HG03159 (cell line): ENCODE results near the gene UGT1A1.
"Not testable (repeated sequence)": the region's sequence is repeated elsewhere in the genome, so short reads cannot be mapped to it uniquely, and the experiment has no call there.

Experiments used
- ATAC-seq: cut with Tn5 transposase; IDR thresholded peaks from one replicate; pipeline ENCODE4 v1.9.1; 2021; ENCODE audit warnings: mild to moderate bottlenecking, moderate library complexity; ENCODE audit not compliant: unreplicated experiment

Gene UGT1A1

DNA sequence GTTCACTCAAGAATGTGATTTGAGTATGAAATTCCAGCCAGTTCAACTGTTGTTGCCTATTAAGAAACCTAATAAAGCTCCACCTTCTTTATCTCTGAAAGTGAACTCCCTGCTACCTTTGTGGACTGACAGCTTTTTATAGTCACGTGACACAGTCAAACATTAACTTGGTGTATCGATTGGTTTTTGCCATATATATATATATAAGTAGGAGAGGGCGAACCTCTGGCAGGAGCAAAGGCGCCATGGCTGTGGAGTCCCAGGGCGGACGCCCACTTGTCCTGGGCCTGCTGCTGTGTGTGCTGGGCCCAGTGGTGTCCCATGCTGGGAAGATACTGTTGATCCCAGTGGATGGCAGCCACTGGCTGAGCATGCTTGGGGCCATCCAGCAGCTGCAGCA, at the start of gene UGT1A1:
TSS of gene UGT1A1 (plus strand) at position 228 of the 400 bp plus-strand sequence. CDS start at position 246, 18 bp downstream.
- no peak for ATAC-seq

DNA sequence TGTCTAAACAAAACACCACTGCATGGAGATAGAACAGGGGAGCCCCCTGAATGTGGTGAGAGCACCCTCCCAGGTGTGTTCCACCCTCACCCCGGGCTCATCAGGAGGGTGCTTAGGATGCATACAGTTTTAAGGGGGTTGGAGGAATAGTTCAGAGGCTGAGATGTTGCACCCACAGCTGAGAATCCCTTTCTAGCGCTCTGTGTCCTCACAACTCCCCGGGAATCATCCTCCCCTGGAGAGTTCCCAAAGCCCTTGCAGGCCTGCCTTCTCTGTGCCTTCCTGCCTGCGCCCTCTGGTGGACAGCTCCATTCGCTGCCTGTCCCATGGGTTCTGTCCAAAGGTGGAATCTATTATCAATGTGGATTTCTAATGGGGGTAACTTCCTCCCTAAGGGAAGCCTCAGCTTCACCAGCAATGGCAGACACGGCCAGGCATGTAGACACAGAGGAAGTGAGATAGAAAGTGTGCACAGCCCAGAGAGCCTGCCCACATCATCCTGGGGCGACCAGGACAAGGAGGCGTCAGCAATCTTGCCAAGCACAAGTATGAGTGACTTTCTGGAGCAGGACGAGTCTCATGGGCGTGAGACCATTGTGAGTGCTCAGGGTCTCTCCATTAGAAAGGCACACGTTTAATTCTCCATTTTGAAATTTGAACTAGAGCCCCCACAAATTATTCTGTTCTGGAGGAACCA, 48.6 kb upstream of the UGT1A1 start:
- ATAC-seq = no peak

DNA sequence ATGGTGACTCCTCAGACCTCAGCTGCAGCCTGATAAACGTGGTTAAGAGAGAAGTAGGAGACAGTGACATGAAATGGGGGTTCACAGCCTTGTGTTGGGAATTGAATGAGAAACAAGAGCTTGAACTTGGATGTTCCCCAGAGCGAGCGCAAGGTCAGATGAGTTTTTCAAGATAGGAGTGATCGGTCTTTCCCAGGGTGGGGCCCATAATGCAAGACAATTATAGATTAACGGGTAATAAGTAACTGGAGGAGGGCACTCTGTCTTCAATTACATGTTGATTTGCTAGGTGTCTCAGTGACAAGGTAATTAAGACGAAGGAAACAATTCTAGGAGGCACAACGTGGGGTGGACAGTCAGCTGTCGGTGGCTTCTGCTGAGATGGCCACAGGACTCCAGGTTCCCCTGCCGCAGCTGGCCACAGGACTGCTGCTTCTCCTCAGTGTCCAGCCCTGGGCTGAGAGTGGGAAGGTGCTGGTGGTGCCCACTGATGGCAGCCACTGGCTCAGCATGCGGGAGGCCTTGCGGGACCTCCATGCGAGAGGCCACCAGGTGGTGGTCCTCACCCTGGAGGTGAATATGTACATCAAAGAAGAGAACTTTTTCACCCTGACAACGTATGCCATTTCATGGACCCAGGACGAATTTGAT, 47.3 kb upstream of the UGT1A1 start, which contains the start of gene UGT1A5:
TSS of gene UGT1A5 (plus strand) at position 297 of the 651 bp plus-strand sequence. CDS start at position 382, 85 bp downstream.
- ATAC-seq = no peak

DNA sequence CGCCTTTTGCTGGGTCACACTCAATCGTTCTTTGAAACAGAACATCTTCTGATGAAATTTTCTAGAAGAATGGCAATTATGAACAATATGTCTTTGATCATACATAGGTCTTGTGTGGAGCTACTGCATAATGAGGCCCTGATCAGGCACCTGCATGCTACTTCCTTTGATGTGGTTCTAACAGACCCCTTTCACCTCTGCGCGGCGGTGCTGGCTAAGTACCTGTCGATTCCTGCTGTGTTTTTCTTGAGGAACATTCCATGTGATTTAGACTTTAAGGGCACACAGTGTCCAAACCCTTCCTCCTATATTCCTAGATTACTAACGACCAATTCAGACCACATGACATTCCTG, 46.8 kb upstream of the UGT1A1 start:
- ATAC-seq = no peak

DNA sequence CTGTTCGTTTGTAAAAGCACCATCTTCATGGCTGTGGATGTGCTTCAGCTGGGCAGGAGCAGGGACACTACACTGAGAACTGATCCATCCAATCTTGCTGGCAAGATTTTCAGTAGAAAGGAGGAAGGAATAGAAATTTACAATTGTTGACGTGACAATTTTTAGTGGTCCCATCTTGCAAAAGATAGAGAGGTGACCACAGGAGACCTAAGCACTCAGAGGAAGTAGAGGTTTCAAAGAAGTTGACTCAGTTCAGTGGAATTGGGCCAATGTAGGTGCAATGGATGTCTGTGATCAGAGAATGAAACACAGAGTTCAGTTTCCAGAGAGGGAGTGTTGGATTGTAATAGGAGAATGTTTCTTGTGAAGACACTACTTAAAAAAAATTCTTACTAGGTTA, 45.9 kb upstream of the UGT1A1 start:
- no peak for ATAC-seq

DNA sequence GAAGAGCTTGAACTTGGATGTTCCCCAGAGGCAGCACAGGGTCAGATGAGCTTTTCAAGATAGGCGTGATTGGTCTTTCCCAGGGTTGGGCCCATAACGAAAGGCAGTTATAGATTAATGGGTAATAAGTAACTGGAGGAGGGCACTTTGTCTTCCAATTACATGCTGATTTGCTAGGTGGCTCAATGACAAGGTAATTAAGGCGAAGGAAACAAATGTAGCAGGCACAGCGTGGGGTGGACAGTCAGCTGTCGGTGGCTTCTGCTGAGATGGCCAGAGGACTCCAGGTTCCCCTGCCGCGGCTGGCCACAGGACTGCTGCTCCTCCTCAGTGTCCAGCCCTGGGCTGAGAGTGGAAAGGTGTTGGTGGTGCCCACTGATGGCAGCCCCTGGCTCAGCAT, 41.5 kb upstream of the UGT1A1 start, which contains the start of gene UGT1A4:
TSS of gene UGT1A4 (plus strand) at position 185 of the 400 bp plus-strand sequence. CDS start at position 270, 85 bp downstream.
- no peak for ATAC-seq

DNA sequence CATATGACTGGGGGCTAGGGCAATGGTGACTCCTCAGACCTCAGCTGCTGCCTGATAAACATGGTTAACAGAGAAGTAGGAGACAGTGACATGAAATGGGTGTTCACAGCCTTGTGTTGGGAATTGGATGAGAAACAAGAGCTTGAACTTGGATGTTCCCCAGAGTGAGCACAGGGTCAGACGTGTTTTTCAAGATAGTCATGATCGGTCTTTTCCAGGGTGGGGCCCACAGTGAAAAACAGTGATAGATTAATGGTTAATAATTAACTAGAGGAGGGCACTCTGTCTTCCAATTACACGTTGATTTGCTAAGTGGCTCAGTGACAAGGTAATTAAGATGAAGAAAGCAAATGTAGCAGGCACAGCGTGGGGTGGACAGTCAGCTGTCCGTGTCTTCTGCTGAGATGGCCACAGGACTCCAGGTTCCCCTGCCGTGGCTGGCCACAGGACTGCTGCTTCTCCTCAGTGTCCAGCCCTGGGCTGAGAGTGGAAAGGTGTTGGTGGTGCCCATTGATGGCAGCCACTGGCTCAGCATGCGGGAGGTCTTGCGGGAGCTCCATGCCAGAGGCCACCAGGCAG, 31.3 kb upstream of the UGT1A1 start, which contains the start of gene UGT1A3:
TSS of gene UGT1A3 (plus strand) at position 320 of the 579 bp plus-strand sequence. CDS start at position 405, 85 bp downstream.
- no peak for ATAC-seq

DNA sequence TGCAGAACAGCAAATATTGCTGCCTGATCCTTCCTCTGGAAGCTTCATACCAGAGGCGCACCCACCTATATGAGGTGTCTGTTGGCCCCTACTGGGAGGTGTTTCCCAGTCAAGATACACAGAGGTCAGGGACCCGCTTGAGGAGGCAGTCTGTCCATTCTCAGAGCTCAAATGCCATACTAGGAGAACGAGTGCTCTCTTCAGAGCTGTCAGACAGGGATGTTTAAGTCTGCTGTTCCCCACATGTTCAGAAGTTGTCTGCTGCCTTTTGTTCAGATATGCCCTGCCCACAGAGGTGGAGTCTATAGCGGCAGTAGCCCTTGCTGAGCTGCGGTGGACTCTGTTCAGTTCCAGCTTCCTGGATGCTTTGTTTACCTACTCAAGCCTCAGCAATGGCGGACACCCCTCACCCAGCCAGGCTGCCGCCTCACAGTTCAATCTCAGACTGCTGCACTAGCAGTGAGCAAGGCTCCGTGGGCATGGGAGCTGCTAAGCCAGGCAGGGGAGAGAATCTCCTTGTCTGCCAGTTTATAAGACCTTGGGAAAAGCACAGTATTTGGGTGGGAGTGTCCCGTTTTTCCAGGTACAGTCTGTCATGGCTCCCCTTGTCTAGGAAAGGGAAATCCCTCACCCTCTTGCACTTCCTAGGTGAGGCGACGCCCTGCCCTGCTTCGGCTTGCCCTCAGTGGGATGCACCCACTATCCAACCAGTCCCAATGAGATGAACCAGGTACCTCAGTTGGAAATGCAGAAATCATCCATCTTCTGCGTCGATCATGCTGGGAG, 23.0 kb upstream of the UGT1A1 start:
- not testable (repeated sequence) for ATAC-seq

DNA sequence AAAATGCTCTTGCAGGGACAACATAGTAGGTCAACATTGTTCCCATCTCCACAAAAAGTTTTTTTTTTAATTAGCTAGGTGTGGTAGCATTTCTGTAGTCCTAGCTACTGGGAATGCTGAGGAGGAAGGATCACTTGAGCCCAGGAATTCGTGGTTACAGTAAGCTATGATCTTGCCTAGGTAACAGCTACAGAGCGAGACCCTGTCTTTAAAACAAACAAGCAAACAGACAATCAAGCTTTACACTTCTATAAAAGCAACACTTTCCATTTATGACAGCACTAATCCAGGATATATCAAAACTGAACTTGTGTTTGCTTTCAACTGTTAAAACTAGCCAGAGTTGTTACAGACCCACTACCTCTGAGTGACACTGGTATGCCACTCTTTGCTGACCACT, 19.2 kb upstream of the UGT1A1 start:
- no peak for ATAC-seq

DNA sequence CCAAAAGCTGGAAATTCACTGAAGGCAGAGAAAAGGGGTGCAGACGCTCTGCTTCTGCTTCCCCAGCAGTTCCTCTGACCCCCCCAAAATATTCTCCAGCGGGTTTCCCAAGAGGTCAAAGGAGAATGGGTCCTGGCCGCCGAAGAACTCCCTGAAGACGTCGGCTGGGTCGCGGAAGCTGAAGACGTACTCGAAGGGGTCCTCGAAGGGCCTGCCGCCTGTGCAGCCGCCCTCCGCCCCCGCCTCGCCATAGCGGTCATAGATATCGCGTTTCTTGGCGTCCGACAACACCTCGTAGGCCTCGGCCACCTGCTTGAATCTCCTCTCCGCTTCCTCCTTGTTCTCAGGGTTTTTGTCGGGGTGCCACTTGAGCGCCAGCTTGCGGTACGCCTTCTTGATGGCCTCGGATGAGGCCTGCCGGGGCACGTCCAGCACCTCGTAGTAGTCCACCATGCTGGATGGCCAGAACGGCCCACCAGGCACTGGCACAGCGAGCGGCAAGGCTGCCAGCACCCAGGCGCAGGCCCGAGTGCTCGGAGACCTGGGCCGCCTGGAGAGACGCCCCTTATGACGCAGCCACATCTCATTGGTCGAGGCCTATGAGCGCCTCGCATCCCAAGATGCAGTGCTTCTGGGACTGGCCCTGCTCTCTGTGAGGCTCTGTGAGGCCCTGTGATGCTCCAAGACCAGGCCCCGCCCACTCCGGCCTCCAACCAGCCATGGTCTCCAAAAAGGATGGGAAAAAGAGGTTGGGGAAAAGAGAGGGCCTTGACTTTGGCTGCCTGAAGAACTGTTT, 16.4 kb upstream of the UGT1A1 start:
- ATAC-seq = no peak

DNA sequence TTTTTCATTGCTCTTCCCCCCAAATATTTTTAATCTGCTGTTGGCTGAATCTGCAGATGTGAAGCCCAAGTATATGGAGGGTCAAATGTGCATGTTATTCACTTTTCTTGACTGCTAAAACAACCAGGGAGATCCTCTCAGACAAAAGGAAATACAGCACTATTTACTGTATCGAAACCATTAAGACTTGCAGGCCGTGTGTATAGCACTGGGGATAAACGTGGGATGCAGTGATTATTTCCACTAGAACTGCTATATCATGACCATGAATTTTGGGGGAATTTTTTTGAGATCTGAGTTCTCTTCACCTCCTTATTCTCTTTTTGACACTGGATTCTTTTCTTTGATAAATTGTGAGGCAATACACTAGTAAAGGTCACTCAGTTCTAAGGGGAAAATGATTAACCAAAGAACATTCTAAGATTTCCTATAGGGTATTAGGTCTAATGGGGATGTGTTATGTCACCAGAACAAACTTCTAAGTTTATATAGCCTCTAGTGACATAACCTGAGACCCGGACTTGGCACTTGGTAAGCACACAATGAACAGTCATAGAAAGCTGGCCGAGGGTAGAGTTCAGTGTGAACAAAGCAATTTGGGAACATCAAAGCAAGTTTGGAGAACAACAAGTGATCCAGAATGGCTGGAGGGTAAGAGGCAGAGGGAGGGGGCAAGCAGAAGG, 14.9 kb upstream of the UGT1A1 start:
- ATAC-seq = no peak

DNA sequence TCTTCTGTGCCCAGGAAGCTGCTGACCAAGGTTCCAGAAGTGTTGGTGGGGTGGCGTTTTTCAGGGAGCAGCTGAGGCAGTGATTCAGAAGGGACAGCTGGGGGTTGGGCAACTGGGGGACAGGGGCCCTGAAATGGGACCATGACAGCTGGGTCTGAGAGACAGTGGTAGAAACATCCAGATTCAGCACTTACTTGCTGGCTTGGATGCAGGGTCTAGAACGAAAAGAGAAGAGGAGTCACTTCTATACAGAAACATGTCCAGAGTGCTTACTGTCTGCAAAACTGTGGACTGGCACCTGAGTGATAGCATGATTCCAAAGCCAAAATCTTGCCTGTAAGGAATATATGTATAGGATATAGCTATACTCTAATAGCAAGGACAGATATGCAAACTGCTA, 14.2 kb upstream of the UGT1A1 start:
- ATAC-seq = not testable (repeated sequence)

DNA sequence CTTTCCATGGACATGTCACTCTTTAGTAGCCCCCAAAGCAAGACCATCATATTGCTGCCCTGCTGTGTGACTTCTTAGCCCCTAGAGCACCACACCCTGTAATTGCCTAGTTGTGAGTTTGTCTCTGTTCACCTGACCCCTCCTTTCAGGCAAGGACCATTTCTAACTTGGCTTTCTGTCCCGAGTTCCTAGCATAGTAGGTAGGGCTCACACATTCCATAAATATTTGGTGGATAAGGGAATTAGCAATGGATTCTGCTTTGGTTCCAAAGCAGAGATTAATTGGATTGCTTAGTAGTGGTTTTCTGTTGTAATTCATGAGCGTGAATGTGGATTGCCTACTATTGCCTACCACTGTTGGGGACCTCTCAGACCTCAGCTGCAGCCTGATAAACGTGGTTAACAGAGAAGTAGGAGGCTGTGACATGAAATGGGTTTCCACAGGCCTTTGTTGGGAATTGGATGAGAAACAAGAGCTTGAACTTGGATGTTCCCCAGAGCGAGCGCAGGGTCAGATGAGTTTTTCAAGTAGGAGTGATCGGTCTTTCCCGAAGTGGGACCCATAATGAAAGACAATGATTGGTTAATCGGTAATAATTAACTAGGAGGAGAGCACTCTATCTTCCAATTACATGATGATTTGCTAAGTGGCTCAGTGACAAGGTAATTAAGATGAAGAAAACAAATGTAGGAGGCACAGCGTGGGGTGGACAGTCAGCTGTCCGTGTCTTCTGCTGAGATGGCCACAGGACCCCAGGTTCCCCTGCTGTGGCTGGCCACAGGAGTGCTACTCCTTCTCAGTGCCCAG, 13.4 kb upstream of the UGT1A1 start:
- ATAC-seq = no peak

DNA sequence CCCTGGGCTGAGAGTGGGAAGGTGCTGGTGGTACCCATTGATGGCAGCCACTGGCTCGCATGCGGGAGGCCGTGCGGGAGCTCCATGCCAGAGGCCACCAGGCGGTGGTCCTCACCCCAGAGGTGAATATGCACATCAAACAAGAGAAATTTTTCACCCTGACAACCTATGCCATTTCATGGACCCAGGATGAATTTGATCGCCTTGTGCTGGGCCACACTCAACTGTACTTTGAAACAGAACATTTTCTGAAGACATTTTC, 12.9 kb upstream of the UGT1A1 start:
- ATAC-seq = no peak

DNA sequence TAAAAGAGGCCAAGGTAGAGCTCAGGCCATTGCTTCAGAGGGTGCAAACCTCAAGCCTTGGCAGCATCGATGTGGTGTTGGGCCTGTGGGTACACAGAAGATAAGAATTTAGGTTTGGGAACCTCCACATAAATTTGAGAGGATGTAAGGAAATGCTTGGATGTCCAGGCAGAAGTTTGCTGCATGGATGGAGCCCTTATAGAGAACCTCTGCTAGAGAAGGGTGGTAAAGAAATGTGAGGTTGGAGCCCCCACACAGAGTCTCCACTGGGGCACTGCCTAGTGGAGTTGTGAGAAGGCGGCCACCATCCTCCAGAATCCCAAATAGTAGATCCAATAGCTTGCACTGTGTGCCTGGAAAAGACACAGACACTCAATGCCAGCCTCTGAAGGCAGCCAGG, 9.4 kb upstream of the UGT1A1 start:
- not testable (repeated sequence) for ATAC-seq

DNA sequence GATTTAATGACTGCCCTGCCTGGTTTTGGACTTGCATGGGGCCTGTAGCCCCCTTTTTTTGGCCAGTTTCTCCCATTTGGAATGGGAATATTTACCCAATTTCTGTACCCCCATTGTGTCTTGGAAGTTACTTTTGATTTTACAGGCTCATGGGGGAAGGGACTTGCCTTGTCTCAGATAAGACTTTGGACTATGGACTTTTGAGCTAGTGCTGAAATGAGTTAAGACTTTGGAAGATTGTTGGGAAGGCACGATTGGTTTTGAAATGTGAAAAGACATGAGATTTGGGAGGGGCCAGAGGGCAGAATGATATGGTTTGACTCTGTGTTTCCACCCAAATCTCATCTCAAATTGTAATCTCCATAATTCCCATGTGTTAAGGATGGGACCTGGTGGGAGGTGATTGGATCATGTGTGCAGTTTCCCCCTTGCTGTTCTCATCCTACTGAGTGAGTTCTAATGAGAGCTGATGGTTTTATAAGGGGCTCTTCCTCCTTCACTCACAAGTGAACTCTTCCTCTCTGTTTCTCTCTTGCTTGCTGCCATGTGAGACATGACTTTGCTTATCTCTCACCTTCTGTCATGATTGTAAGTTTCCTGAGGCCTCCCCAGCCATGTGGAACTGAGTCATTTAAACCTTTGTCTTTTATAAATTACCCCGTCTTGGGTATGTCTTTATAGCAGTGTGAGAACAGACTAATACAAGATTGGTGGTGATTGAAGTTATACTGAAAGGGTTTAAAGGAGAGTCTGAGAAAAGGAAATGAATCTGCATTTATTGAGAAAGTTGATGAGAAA, 8.7 kb upstream of the UGT1A1 start:
- not testable (repeated sequence) for ATAC-seq

DNA sequence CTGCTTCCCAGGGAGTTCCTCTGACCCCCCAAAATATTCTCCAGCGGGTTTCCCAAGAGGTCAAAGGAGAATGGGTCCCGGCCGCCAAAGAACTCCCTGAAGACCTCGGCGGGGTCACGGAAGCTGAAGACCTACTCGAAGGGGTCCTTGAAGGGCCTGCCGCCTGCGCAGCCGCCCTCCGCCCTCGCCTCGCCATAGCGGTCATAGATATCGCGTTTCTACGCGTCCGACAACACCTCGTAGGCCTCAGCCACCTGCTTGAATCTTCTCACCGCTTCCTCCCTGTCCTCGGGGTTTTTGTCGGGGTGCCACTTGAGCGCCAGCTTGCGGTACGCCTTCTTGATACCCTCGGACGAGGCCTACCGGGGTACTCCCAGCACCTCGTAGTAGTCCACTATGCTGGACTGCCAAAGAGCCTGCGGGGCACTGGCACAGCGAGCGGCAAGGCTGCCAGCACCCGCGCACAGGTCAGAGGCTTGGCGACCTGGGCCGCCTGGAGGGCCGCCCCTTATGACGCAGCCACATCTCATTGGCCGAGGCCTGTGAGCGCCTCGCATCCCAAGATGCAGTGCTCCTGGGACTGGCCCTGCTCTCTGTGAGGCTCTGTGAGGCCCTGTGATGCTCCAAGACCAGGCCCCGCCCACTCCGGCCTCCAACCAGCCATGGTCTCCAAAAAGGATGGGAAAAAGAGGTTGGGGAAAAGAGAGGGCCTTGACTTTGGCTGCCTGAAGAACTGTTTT, 5.0 kb upstream of the UGT1A1 start:
- no peak for ATAC-seq
